Stimulated activated CD8-positive, alpha-beta memory T cell treated with anti-CD3 and anti-CD28 coated beads, Interleukin-12 subunit alpha, Interleukin-12 subunit beta, amount 100 ng/mL, for 24 hours (primary cell): Measurements from ENCODE around the gene MAPRE2.
"Not testable (repeated sequence)": the region's sequence is repeated elsewhere in the genome, so short reads cannot be mapped to it uniquely, and the experiment has no call there.

Source experiments
- DNase-seq: peaks from one replicate; pipeline ENCODE4 v3.0.0-alpha.2; 2020; ENCODE audit errors: extremely low read depth

MAPRE2 gene

DNA sequence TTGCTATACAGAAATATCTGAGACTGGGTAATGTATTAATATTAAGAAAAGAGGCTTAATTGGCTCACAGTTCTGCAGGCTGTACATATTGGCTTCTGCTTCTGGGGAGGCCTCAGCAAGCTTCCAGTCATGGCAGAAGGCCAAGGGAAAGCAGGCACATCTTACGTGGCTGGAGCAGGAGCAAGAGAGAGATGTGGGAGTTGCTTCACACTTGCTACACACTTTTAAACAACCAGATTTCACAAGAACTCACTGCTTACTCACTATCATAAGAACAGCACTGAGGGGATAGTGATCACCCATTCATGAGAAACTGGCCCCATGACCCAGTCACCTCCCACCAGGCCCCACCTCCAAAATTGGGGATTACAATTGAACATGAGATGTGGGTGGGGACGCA is 50.6 kb downstream of the MAPRE2 start:
- no peak for DNase-seq

DNA sequence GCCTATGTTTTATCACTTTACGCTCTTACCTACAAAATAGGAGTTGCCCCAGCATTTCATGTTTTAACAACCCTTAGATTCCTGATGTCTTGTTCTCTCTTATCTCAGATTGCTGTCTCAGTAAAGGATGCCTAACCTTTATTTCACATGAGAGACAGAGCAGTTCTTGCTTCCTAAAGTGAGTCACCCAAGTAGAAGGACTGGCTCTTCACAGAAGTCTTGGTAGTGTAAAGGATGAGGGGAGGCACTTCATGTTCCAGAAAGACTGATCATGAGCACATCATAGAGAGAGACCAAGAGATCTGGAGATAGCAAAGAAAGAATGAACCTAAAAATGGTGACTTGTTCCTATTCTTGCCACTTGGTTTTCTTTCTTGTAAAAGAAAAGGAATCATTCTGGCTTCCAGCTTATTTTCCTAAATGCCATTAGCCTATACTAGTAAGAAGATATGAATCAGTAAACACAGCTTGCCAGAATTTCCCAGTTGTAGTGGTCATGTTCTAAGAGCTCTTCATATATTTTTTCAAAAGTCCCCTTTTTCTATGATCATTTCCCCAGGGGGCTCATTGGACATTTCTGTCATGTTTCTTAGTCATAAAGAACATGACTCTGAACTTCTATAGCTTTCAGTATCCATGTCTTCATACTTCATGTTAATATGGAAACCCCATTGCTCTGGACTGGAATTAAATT is 54.9 kb downstream of the MAPRE2 start:
- no peak for DNase-seq

DNA sequence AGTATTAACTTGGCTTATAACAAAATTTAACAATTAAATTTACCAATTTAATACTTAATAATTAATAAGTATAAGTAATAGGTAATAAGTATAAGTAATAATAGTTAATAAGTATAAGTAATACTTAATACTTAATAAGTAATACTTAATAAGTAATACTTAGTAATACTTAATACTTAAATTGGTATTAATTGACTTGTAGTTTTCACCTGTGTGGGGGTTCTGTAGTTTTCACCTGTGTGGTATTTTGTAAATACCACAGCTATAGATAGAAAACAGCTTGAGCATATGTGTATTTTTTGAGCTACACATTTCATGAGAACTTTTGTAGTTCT is 55.4 kb downstream of the MAPRE2 start:
- no peak for DNase-seq

DNA sequence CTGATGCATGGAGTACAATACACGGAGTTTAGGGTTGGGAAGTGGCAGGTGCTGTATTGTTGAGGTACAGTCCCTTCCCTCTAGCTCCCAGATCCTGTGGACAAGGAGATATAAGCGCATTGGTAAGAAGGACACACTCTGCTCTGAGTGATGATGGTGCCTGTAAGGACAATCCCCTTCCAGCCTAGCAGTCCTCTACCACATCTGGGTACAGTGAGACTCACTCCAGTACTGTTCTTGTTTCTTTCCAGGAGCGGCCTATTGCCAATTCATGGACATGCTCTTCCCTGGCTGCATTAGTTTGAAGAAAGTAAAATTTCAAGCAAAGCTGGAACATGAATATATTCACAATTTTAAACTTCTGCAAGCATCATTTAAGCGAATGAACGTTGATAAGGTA is 56.0 kb downstream of the MAPRE2 start:
- DNase-seq, result no peak

DNA sequence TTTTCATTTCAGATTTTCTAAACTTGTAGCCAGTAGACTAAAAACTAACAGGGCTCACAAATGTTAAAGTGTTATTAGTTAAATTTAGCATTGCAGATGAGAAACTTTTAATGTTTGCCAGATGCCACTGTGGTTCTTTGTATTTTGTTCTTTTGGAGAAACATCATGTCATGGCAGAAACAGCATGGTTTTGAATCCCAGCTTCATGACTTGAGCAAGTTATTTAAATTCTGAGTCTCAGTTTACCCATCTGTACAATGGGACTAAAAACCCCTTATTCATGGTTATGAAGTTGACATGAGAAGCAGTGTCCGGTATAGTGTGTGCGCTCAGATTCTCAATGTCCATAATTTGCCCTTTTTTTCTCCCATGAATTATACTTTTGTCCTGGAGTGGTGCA is 56.5 kb downstream of the MAPRE2 start:
- DNase-seq, result no peak

DNA sequence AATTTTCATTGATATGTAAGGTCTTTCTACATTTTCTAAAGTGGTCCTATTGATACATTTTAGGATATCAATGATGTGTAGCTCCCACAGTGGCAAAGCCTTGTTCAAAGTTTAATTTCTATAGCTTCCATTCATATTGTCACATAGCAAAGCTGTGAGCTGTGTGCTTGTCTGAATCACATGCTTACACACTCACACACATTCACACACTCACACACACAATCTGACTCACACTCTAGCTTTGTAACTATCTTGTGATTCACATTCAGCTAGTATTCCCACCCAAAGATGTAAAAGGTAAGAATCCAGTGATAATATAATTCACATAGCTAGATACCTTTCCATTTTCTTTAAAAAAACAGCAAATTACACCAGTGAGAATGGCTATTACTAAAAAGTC is 58.7 kb downstream of the MAPRE2 start:
- no peak for DNase-seq

DNA sequence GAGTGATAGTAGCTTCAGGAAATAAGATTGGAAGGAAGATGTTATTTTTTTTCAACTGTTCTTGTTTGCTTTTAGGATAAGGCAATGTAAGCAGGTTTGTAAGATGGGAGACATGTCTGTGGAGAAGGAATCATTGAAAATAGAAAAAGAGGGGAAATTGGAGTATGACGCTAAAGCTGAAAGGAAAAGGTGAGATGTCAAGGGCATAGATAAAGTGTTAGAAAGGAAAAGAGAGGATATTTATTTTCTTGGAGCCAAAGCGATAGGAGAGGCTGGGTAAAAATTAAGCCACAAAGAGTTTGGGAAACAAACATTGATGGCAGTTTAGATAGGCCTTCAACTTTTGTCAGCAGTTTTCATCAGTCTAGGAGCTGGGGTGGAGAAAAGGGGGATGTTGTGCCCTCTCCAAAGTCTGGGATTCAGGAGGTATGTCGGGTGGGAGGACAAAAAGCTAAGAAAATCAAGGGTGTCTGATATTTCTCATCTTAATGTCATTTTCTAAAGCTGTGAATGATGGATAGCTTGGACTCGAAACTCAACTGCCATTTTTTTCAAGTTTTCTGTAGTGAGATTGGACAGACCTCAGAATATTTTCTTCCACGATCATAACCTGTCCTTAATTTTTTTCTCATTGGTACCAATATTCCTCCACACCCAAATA is 63.3 kb downstream of the MAPRE2 start:
- DNase-seq, result no peak

DNA sequence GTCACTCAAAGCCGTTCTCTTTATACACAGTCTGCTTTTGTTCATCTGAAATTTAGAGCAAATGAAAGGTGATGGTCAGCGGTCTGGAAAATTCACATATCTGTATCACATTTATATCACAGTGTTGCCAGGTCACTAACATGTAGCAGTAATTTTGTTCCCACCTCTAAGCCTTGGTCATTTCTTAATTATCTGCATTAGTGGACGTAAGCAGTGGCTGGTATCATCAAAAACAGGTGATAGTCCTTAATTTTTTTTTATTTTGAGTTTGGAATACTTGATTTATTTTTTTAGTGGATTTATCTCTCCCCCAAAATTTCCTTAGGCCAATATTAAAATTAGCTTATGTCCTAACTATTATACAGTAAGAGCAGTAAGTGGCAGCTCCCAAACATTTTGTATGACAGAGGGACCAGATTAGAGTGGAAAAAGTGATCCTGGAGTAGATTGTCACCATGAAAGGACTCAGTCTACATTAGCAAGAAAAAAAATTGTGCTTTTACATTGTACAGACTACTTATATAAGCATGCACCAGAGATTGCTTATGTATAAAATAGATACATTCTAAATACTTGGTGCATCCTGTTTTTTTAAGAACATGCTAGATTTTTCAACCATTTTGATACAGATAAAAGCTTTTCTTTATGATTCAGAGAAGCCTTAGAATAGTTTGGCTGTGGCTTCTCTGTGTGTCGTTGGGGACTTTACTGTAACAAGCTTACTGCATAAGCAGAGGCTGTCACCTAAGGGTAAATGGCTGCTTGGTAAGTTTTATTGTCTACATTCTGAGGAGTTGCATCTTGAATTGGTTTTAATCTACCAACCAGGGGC is 65.0 kb downstream of the MAPRE2 start:
- no peak for DNase-seq

DNA sequence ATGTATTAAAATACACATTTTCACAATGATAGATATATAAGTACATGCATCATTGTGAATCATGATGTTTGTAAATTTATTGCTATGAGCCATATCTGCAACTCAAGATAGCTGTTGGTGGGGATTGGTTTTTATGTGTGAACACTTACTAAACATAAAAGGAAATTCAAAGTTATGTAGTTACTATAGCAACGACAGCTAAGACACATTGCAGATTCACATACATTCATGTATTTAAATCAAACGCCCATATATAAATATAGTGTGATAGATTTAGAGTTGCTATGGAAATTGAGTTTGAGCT is 65.6 kb downstream of the MAPRE2 start:
- DNase-seq, result no peak

DNA sequence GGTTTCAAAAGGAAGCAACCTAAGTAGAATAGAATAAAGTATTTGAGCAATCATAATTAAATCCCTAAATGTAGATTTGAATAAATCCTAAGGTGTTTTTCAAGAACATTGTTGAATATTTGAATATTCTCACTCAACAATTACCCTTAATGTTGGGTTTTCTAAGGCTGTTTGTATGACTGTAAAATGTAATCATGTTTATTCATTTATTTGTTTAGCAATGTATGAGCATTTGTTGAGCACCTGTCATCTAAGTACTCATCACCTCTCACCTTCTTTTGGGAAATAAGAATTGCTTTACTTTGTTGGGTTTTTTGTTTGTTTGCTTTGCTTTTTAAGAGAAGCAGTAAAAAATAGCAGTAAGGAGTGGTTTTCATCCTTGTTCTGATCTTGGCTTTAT is 66.0 kb downstream of the MAPRE2 start:
- no peak for DNase-seq

DNA sequence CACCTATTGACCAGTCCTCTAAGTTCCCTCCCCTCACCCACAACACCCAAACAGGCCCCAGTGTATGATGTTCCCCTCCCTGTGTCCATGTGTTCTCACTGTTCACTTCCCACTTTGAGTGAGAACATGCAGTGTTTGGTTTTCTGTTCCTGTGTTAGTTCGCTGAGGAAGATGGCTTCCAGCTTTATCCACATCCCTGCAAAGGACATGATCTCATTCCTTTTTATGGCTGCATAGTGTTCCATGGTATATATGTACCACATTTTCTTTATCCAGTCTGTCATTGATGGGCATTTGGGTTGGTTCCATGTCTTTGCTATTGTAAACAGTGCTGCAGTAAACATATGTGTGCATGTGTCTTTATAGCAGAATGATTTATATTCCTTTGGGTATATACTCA is 66.9 kb downstream of the MAPRE2 start:
- not testable (repeated sequence) for DNase-seq

DNA sequence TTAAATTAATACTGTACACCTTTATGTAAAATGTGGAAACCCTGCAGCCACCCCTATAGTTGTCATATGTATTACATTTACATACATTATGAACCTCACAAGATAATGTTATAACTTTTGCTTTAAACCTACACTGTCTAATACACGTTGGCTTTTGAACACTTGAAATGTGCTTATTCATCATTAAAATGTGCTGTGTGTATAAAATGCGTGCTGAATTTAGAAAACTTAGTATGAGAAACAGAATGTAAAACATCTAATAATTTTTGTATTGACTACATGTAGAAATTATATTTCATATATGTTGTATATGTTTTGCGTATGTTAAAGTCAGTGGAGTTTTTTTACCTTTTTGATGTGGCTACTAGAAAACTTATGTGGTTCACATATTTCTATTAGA is 68.8 kb downstream of the MAPRE2 start:
- DNase-seq, result no peak

DNA sequence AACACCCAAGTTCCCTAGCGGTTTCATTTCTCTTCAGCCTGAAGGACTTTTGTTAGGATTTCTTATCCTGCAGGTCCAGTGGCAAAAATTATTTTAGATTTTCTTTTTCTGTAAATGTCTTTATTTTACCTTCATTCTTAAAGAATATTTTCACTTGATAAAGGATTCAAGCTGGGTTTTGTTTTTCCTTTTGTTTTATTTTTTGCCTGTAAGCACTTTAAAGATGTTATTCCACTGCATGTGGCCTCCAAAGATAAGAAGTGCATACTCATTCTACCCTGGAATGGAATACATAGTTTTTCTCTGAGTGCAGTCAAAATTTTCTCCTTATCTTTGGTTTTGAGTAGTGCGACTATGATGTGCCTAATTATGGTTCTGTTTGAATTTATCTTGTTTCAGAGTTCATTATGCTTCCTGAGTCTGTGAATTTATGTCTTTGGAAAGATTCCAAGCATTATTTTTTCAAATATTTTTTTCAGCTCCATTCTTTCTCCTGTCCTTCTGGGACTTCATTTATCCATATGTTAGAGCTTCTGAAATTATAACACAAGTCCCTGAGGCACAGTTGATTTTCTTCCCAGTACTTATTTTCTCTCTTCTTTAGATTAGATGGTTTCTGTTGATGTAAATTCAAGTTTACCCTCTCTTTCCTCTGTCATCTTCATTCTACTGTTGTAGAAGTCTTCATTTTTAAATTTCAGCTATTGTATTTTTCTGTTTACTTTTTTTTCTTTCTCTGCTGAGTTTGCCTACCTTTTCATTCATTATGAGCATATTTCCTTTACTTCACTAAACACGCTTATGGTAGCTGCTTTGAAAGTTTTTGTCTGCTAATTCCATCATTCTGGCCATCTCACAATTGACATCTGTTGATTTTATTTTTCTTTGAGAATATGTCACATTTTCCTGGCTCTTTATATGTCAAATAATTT is 69.6 kb downstream of the MAPRE2 start:
- no peak for DNase-seq

DNA sequence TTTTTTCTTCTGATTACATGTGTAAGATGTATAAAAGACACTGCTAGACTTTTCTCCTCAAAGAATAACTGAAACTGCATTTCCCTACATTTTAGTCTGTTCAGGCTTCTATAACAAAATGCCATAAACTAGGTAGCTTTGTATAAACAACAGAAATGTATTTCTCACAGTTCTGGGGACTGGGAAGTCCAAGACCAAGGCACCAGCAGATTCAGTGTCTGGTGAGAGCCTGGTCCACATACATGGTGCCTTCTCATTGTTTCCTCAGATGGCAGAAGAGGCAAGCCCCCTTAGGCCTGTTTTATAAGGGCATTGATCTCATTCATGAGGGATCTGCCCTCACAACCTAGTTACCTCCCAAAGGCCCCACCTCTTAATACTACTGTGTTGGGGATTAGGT is 71.5 kb downstream of the MAPRE2 start:
- DNase-seq, result no peak

DNA sequence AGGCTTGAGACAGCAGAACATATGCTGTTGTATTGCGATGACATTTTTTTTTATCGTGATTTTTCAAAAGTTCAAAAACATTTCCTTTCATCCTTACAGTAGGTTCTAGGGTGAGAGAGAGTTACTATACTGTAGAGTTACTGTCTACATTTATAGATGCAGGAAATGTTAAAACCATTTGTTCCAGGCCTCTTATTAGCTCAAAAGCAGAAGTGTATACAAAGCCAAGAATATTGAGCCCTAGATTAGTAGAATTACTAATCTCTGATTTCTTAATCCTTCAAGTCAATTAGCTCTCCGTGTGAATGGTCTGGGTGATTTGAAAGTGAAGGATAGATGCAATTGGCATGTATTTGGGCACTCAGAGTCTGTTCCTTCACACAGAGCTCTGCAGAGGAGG is 73.1 kb downstream of the MAPRE2 start:
- DNase-seq, result no peak

DNA sequence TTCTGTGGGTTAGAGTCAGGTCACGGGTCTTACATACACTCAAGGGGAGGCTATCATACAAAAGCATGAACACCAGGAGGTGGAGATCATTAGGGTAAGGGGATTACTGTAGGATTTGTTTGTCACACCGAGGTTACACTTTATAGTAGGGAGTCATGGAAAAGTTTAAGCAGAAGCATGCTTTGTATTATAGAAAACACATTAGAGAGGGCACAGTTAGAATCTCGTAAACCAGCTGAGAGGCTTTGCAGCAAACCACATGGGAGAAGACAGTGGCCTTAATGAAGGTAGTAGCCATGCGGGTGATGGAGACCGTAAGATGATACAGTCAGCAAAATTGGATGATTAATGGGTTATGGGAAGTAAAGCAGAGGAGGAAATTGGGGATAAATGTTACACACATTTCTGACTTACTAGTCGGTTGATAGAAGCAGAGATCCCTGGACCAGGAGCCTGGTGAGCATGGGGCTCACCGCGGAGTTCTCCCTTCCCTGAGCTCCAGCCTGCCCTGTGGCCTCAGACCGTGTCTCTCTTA is 75.6 kb downstream of the MAPRE2 start:
- no peak for DNase-seq

DNA sequence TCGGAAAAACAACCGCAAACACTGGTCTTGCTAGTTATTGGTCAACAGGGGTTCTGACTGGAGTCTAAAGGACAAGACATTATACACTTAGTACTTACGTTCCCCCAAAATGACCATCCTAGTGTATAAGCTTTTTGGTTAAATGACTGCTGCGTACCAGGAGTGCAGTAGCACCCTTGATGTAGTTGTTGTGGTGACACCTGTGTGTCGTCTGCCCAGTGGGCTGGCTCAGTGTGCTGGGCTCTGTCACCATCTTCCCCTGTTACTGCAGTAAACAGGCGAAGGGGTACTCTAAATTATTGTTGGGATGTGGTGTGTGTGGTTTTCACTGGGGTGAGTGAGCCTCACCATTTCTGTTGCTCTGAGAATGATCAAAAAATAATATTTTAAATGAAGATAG is 76.2 kb downstream of the MAPRE2 start:
- no peak for DNase-seq

DNA sequence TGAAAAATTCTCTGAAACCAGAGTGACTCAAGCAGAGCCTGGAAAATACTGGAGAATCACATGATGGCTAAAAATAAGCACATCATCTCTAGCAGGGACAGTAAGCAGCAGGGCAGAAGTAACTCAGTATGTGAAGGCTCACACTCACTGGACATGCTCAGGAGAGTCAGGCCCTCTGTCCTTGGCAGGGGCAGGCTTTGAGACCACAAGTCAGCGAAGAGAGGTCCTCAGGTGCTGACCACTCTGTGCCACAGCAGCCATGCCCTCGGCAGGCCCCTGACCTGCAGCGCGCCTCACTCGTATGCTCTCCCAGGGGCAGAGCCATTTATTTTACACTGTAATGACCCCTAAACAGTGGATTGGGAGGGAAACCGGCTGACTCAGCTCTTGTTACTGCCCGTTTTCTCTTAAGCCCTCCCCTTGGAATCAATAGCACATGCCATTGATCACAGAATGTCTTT is 76.8 kb downstream of the MAPRE2 start:
- no peak for DNase-seq

DNA sequence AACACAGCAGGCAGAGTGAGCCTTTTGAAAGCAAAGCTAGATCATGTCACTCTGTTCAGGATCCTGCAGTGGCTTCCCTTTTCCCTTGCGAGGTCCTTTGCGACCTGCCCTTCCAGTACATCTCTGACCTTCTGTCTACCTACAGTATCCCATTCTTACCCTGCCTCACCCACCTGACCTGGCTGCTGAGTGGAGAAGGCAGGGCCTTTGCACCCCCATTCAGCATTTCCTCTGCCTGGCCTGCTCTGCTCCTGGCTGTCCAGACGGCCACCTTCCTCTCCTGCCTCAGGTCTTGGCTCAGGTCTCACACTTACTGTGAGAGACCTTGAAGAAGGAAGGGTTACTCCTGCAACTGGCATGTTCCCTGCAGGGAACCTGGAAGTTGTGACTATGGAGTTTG is 77.4 kb downstream of the MAPRE2 start:
- no peak for DNase-seq

DNA sequence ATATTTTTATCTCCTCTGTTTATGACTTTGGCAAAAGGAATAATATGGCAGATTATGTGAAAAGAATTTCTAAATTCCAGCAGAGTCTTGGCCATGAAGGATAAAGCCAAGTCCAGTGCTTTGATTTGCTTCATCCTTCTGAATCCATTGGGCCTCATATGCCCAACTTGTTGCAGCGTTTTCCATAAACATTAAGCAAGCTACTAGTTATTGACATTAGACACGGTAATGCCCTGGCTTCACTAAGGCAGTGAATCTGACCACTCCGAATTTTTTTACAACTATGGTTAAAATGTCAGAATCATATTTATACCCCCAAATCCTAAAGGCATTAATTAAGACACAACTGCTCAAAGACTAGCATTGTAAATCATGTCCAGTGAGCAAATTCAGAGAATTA is 79.8 kb downstream of the MAPRE2 start:
- no peak for DNase-seq

DNA sequence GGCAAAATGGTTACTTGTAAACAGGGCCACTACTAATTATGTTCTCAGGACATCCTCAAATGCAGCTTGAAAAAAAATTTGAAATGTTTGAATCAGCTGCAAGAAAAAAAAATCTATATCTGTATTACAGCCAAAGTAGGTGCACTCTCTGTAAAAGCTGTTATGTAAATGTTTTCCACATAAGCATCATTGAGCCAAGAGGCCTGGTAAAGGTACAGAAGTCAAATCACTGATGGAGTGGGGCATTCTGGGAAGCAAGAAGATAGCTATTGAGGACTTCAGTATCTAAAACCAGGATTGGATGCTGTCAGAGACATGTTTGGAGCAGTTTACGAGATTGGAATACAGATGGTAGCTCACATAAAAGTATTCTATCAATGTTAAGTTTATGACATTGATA is 80.3 kb downstream of the MAPRE2 start:
- no peak for DNase-seq
